Right lobe of liver (tissue), 6 donors: ENCODE results near the gene SRM. TPM values are rescaled to one million over a fixed set of nuclear protein-coding genes. Genes with fewer than 3 reads are reported as not detected.

Source experiments
- ATAC-seq, 4 donors: fragments of 200-7000 bp; cut with Tn5 transposase; one replicate each; pipeline ENCODE4 v1.9.1; 2020; ENCODE audit warnings: mild to moderate bottlenecking in 4 of 4, moderate library complexity in 4 of 4
- DNase-seq, 3 donors: peaks; one replicate each; pipeline ENCODE4 v3.0.0-alpha.2; 2020
- H3K27ac ChIP-seq, 3 donors: fragments of 200-600 bp; one replicate each; pipeline ENCODE4 v1.8.0; 2022
- H3K27me3 ChIP-seq, 2 donors: fragments of 200-600 bp; one replicate each; pipeline ENCODE4 v1.8.0; 2022
- H3K36me3 ChIP-seq, 4 donors: fragments of 200-600 bp; sonication (generic) in 1 of 4; one replicate each; pipeline versions ENCODE4 v1.5.1 to v1.8.0; 2017 to 2022; ENCODE audit warnings: control low read depth in 1 of 4
- H3K4me1 ChIP-seq, 4 donors: fragments of 200-600 bp; sonication (generic) in 1 of 4; one replicate each; pipeline versions ENCODE4 v1.5.1 to v1.8.0; 2017 to 2022; ENCODE audit warnings: control low read depth in 1 of 4
- H3K4me3 ChIP-seq, 3 donors: fragments of 200-600 bp; one replicate each; pipeline ENCODE4 v1.8.0; 2022
- H3K9me3 ChIP-seq, 4 donors: fragments of 200-600 bp; sonication (generic) in 1 of 4; one replicate each; pipeline versions ENCODE4 v1.5.1 to v1.8.0; 2017 to 2022; ENCODE audit warnings: control low read depth in 1 of 4
- CTCF ChIP-seq, 4 donors: fragments of 200-600 bp in 3 of 4; fragments of 450-650 bp in 1 of 4; IDR thresholded peaks; one replicate each; pipeline versions ENCODE4 v1.5.1 to v1.8.0; 2016 to 2022; ENCODE audit warnings: antibody characterized with exemption in 4 of 4, mild to moderate bottlenecking in 2 of 4
- POLR2A ChIP-seq: fragments of 450-650 bp; IDR thresholded peaks from one replicate; pipeline ENCODE4 v1.6.1; 2017; ENCODE audit warnings: antibody characterized with exemption, mild to moderate bottlenecking
- WGBS: methylation state at CpG from one replicate; pipeline ENCODE4 v1.1.6; 2018; ENCODE audit warnings: low coverage, low lambda C conversion rate; ENCODE audit not compliant: insufficient coverage; ENCODE audit errors: missing lambda C conversion rate; 5-methylcytosine and 5-hydroxymethylcytosine counted together
- intact Hi-C, 2 donors: fragments of 100-400 bp; cut with DNase I; formaldehyde crosslinking; loops; one replicate each; pipeline versions ENCODE4 v1.11.2 to v1.14.1; 2022
- total RNA-seq, 6 experiments: library from RNA; depleted of rRNA in 2 of 6; stranded (reverse); fragments of >200 nt in 2 of 6; fragmentation: NEBNext Ultra II Directional in 3 of 6; extraction: Animal tissue kit (Norgen Biotek cat#: 25700) in 3 of 6; gene quantifications; one replicate each; pipeline versions ENCODE4 v1.1.0 to v1.2.4, GENCODE V29; 2016 to 2023
- donor health status: DM: no; HTN: yes; CAD: no.
- donor health status: DM: no; HTN: no; CAD: no.
- donor health status: DM: no; HTN: no; CAD: no.
- donor health status: DM: no; HTN: yes; CAD: no.
- donor health status: DM: no; HTN: yes; CAD: no.

The SRM gene
- total RNA-seq, 6 experiments from 2014 or later, result 24.3 to 72.8 (median 31.6) TPM

- Histone ChIP-seq H3K27ac (no peak overlapping the region), H3K9me3 (no peaks in the 10 kb centered on the region), H3K4me1 (no peaks in the 10 kb centered on the region), H3K36me3 (peaks cover 5 to 76% (median 44%) of the 10 kb centered on the region in 4 donors), H3K27me3 (no peaks in the 10 kb centered on the region), H3K4me3 (no peak overlapping the region)
- intact Hi-C loops, result no loop called here
- DNase-seq (peak in 1 of 3 donors; percentile 27), ATAC-seq (peak in 1 of 4 donors; percentile 12)
- WGBS, result 81% methylated on average over 5 of the region's 11 CpGs
- no peak for TF ChIP-seq POLR2A
- no peak for TF ChIP-seq CTCF (IDR thresholded peaks at IDR 0.05)
Observed at GRCh38 chr1:11070876-11071275, 11.1 kb upstream of the SRM start.

- no peak overlapping the region for H3K27ac ChIP-seq
- intact Hi-C loops, result no loop called here
- DNase-seq (peak in 1 of 3 donors; percentile 27), ATAC-seq (no peak)
- H3K4me3 ChIP-seq, result no peak overlapping the region
- no peaks in the 10 kb centered on the region for H3K27me3 ChIP-seq
- WGBS, result 92% methylated on average over 10 of the region's 17 CpGs
- peaks cover 0 to 63% (median 40%) of the 10 kb centered on the region in 4 donors for H3K36me3 ChIP-seq
- no peak for TF ChIP-seq POLR2A
- TF ChIP-seq CTCF (IDR thresholded peaks at IDR 0.05), result no peak
- H3K4me1 ChIP-seq, result no peaks in the 10 kb centered on the region
- no peaks in the 10 kb centered on the region for H3K9me3 ChIP-seq
Observed at GRCh38 chr1:11068600-11069473, 9.0 kb upstream of the SRM start.

- Histone ChIP-seq H3K36me3 (peaks cover 0 to 55% (median 35%) of the 10 kb centered on the region in 4 donors), H3K27me3 (no peaks in the 10 kb centered on the region), H3K27ac (no peak overlapping the region), H3K4me3 (no peak overlapping the region), H3K4me1 (no peaks in the 10 kb centered on the region), H3K9me3 (no peaks in the 10 kb centered on the region)
- intact Hi-C loops, result no loop called here
- DNase-seq (peak in 1 of 3 donors; percentile 28), ATAC-seq (no peak)
- 70% methylated on average over 5 of the region's 18 CpGs for WGBS
- TF ChIP-seq POLR2A (no peak), CTCF (IDR thresholded peaks at IDR 0.05) (no peak)
Observed at GRCh38 chr1:11067716-11068599, 8.1 kb upstream of the SRM start.

GRCh38 chr1:11065796-11066195 lies 6.0 kb upstream of the SRM start:
- DNase-seq (no peak), ATAC-seq (no peak)
- peaks cover 0 to 7% (median 0%) of the 10 kb centered on the region in 4 donors for H3K4me1 ChIP-seq
- H3K4me3 ChIP-seq, result no peak overlapping the region
- H3K27me3 ChIP-seq, result no peaks in the 10 kb centered on the region
- TF ChIP-seq POLR2A (no peak), CTCF (IDR thresholded peaks at IDR 0.05) (no peak)
- H3K36me3 ChIP-seq, result peaks cover 0 to 39% (median 25%) of the 10 kb centered on the region in 4 donors
- WGBS, result no CpG with 5 or more reads among the region's 1 CpG
- intact Hi-C loops, result no loop called here
- H3K9me3 ChIP-seq, result no peaks in the 10 kb centered on the region
- no peak overlapping the region for H3K27ac ChIP-seq
